Prostate gland (tissue), 2 donors: ENCODE results near the gene SEMA4G.

Source experiments
- POLR2A ChIP-seq: fragments of 450-650 bp; IDR thresholded peaks from one replicate; pipeline ENCODE4 v1.6.1; 2016; ENCODE audit warnings: antibody characterized with exemption, mild to moderate bottlenecking
- POLR2AphosphoS5 ChIP-seq: sonication (generic); formaldehyde crosslinking; IDR thresholded peaks from one replicate; pipeline ENCODE4 v1.6.1; 2017; ENCODE audit warnings: antibody characterized with exemption
- TF ChIP-seq, protein P1 (sequence below), 4 experiments: fragments of 200-600 bp in 2 of 4; fragments of 450-650 bp in 2 of 4; sonication (generic) in 2 of 4; IDR thresholded peaks; 1 replicate in 3 of 4; 2 replicates in 1 of 4; pipeline ENCODE4 v1.5.1; 2016 to 2019; ENCODE audit warnings: antibody characterized with exemption in 4 of 4, mild to moderate bottlenecking in 2 of 4, moderate library complexity in 2 of 4

GRCh38 chr10:100985336-100985735 lies 16.0 kb downstream of the SEMA4G start:
- TF ChIP-seq, protein P1, sequence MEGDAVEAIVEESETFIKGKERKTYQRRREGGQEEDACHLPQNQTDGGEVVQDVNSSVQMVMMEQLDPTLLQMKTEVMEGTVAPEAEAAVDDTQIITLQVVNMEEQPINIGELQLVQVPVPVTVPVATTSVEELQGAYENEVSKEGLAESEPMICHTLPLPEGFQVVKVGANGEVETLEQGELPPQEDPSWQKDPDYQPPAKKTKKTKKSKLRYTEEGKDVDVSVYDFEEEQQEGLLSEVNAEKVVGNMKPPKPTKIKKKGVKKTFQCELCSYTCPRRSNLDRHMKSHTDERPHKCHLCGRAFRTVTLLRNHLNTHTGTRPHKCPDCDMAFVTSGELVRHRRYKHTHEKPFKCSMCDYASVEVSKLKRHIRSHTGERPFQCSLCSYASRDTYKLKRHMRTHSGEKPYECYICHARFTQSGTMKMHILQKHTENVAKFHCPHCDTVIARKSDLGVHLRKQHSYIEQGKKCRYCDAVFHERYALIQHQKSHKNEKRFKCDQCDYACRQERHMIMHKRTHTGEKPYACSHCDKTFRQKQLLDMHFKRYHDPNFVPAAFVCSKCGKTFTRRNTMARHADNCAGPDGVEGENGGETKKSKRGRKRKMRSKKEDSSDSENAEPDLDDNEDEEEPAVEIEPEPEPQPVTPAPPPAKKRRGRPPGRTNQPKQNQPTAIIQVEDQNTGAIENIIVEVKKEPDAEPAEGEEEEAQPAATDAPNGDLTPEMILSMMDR (IDR thresholded peaks at IDR 0.05): no peak
- TF ChIP-seq POLR2AphosphoS5: no peak
- TF ChIP-seq POLR2A: no peak
